Endodermal cell (in vitro differentiated cells): ENCODE measurements around the gene FSCB. TPM values are rescaled to one million over a fixed set of nuclear protein-coding genes. Genes with fewer than 3 reads are reported as not detected.
"Not testable (repeated sequence)": the region's sequence is repeated elsewhere in the genome, so short reads cannot be mapped to it uniquely, and the experiment has no call there.

ENCODE experiments used
- DNase-seq: peaks from one replicate; pipeline ENCODE4 v3.0.0-alpha.2; 2017
- H3K27ac ChIP-seq: 2 replicates; pipeline ENCODE4 v1.5.1; 2013; ENCODE audit warnings: mild to moderate bottlenecking, low read depth, low read length, moderate library complexity
- H3K27me3 ChIP-seq: 2 replicates; pipeline ENCODE4 v1.6.1; 2013; ENCODE audit warnings: mild to moderate bottlenecking, low read length, moderate library complexity; ENCODE audit not compliant: insufficient read depth, control insufficient read depth, poor library complexity, severe bottlenecking
- H3K36me3 ChIP-seq: 2 replicates; pipeline ENCODE4 v1.7.0; 2013; ENCODE audit warnings: mild to moderate bottlenecking, low read length, moderate library complexity; ENCODE audit not compliant: control insufficient read depth, insufficient read depth
- H3K4me1 ChIP-seq: one replicate; pipeline ENCODE4 v1.7.0; 2013; ENCODE audit warnings: low read length; ENCODE audit not compliant: control insufficient read depth, insufficient read depth
- H3K4me3 ChIP-seq: 2 replicates; pipeline ENCODE4 v1.5.1; 2013; ENCODE audit warnings: mild to moderate bottlenecking, low read length, moderate library complexity
- H3K9ac ChIP-seq: 2 replicates; pipeline ENCODE4 v1.6.1; 2013; ENCODE audit warnings: mild to moderate bottlenecking, low read length, moderate library complexity; ENCODE audit not compliant: poor library complexity, severe bottlenecking; ENCODE audit errors: extremely low read depth
- H3K9me3 ChIP-seq: 2 replicates; pipeline ENCODE4 v1.6.1; 2013; ENCODE audit warnings: mild to moderate bottlenecking, low read length, moderate library complexity; ENCODE audit not compliant: control insufficient read depth
- H3K27ac Mint-ChIP-seq: 2 replicates; pipeline ENCODE4 v1.8.0; 2020; ENCODE audit warnings: mixed read lengths
- H3K27me3 Mint-ChIP-seq: 2 replicates; pipeline ENCODE4 v1.8.0; 2021; ENCODE audit warnings: mild to moderate bottlenecking, mixed read lengths; ENCODE audit not compliant: insufficient read depth
- H3K36me3 Mint-ChIP-seq: 2 replicates; pipeline ENCODE4 v1.8.0; 2020; ENCODE audit warnings: low read depth, mixed read lengths
- H3K4me1 Mint-ChIP-seq: 2 replicates; pipeline ENCODE4 v1.8.0; 2020; ENCODE audit warnings: mixed read lengths
- H3K4me3 Mint-ChIP-seq: 2 replicates; pipeline ENCODE4 v1.8.0; 2020; ENCODE audit warnings: mild to moderate bottlenecking, moderate library complexity, mixed read lengths
- H3K9me3 Mint-ChIP-seq: 2 replicates; pipeline ENCODE4 v1.8.0; 2020; ENCODE audit warnings: mild to moderate bottlenecking, mixed read lengths
- WGBS, 2 experiments: methylation state at CpG; one replicate each; pipeline versions ENCODE4 v1.1.5 to v1.1.7; 2013; ENCODE audit warnings: missing lambda C conversion rate in 2 of 2, mixed read lengths in 1 of 2; ENCODE audit not compliant: insufficient coverage in 1 of 2, insufficient read length in 1 of 2; 5-methylcytosine and 5-hydroxymethylcytosine counted together
- total RNA-seq, 2 donors: library from RNA; stranded (reverse); fragmentation: NEBNext Ultra II Directional in 1 of 2; extraction: Animal tissue kit (Norgen Biotek cat#: 25700) in 1 of 2; gene quantifications; 2 replicates in 1 of 2; 3 replicates in 1 of 2; pipeline ENCODE4 v1.2.1, GENCODE V29; 2021
- TF ChIP-seq, protein P1 (sequence below): fragments of 200-600 bp; sonication (generic); conservative IDR thresholded peaks from 2 replicates; pipeline ENCODE4 v1.5.0; 2021; ENCODE audit warnings: antibody characterized with exemption, mild to moderate bottlenecking

Gene FSCB
- total RNA-seq, 2 donors from 2014 or later: 0.09 to 0.22 TPM

DNA sequence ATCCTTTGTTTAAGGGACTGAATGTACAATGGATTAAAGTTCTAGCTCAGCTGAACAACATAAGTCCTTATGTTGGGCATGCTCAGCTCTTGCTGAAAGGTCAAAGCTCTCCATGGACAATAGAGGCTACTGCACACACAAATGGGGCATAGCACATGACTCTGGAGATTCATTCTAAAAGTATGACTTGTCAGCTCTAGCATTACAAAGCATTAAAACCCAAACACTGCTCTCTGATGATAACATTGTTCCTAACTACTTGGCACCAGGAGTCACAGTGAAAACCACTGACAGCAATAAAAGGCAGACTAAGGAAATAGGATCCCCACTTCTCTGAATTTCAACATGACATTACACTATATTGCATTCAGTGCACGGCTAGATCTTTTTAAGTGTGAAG lies 21.9 kb upstream of the FSCB start:
- H3K9ac ChIP-seq: no peak overlapping the region
- TF ChIP-seq, protein P1, sequence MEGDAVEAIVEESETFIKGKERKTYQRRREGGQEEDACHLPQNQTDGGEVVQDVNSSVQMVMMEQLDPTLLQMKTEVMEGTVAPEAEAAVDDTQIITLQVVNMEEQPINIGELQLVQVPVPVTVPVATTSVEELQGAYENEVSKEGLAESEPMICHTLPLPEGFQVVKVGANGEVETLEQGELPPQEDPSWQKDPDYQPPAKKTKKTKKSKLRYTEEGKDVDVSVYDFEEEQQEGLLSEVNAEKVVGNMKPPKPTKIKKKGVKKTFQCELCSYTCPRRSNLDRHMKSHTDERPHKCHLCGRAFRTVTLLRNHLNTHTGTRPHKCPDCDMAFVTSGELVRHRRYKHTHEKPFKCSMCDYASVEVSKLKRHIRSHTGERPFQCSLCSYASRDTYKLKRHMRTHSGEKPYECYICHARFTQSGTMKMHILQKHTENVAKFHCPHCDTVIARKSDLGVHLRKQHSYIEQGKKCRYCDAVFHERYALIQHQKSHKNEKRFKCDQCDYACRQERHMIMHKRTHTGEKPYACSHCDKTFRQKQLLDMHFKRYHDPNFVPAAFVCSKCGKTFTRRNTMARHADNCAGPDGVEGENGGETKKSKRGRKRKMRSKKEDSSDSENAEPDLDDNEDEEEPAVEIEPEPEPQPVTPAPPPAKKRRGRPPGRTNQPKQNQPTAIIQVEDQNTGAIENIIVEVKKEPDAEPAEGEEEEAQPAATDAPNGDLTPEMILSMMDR: no peak
- Mint-ChIP-seq H3K27me3 (no peaks in the 10 kb centered on the region), H3K4me3 (no peak overlapping the region), H3K36me3 (no peaks in the 10 kb centered on the region), H3K27ac (no peak overlapping the region), H3K4me1 (no peaks in the 10 kb centered on the region), H3K9me3 (no peaks in the 10 kb centered on the region)
- H3K27me3 ChIP-seq: no peaks in the 10 kb centered on the region
- H3K27ac ChIP-seq: no peak overlapping the region
- H3K9me3 ChIP-seq: no peaks in the 10 kb centered on the region
- no peak overlapping the region for H3K4me3 ChIP-seq
- H3K4me1 ChIP-seq: no peaks in the 10 kb centered on the region
- WGBS, 2 experiments: 71% methylated on average over 1 of the region's 1 CpG; no CpG with 5 or more reads in 1 of the 2 experiments
- no peak for DNase-seq
- no peaks in the 10 kb centered on the region for H3K36me3 ChIP-seq

DNA sequence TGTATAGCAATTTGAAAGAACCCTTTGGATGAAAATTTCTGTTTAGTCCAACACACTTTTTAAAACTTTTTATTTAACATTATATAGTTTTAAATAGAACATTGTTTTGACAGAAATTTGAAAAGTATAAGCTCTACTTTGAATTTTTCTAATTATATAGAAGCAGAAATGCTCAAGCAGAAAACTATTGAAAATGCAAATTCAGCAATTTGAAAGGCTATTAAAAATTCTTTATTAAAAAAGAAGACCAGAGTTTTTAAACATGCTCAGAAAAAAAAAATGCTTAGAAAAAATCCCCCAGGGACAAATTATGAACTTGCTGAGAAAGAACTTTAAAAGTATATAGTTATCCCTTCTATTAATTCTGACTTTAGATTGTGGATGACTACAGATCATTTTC lies 21.1 kb upstream of the FSCB start:
- no peak for DNase-seq
- H3K4me3 Mint-ChIP-seq: no peak overlapping the region
- Histone ChIP-seq H3K27ac (no peak overlapping the region), H3K4me1 (no peaks in the 10 kb centered on the region), H3K4me3 (no peak overlapping the region), H3K9me3 (no peaks in the 10 kb centered on the region), H3K36me3 (no peaks in the 10 kb centered on the region), H3K27me3 (no peaks in the 10 kb centered on the region), H3K9ac (no peak overlapping the region)
- no peaks in the 10 kb centered on the region for H3K9me3 Mint-ChIP-seq
- TF ChIP-seq, protein P1: no peak
- H3K27me3 Mint-ChIP-seq: no peaks in the 10 kb centered on the region
- no peaks in the 10 kb centered on the region for H3K36me3 Mint-ChIP-seq
- no peak overlapping the region for H3K27ac Mint-ChIP-seq
- no peaks in the 10 kb centered on the region for H3K4me1 Mint-ChIP-seq

GRCh38 chr14:44525237-44525636 lies 18.2 kb upstream of the FSCB start:
- Mint-ChIP-seq H3K4me1 (no peaks in the 10 kb centered on the region), H3K27ac (no peak overlapping the region), H3K36me3 (no peaks in the 10 kb centered on the region), H3K4me3 (no peak overlapping the region), H3K27me3 (no peaks in the 10 kb centered on the region), H3K9me3 (no peaks in the 10 kb centered on the region)
- DNase-seq: no peak
- no peak overlapping the region for H3K9ac ChIP-seq
- TF ChIP-seq, protein P1: no peak
- H3K27ac ChIP-seq: no peak overlapping the region
- H3K4me1 ChIP-seq: no peaks in the 10 kb centered on the region
- no peaks in the 10 kb centered on the region for H3K36me3 ChIP-seq
- 98 to 100% methylated on average over 1 to 3 of the region's 3 CpGs for WGBS, 2 experiments
- no peaks in the 10 kb centered on the region for H3K9me3 ChIP-seq
- H3K27me3 ChIP-seq: no peaks in the 10 kb centered on the region
- H3K4me3 ChIP-seq: no peak overlapping the region

- WGBS, 2 experiments: 88 to 97% methylated on average over 7 to 8 of the region's 8 CpGs
- not testable (repeated sequence) for H3K27me3 ChIP-seq, H3K4me3 Mint-ChIP-seq, H3K27me3 Mint-ChIP-seq, H3K27ac ChIP-seq, H3K9ac ChIP-seq, H3K4me1 ChIP-seq, H3K9me3 Mint-ChIP-seq, H3K27ac Mint-ChIP-seq, H3K36me3 ChIP-seq, H3K4me3 ChIP-seq, H3K36me3 Mint-ChIP-seq, H3K9me3 ChIP-seq, H3K4me1 Mint-ChIP-seq
- peak; percentile 48 for DNase-seq
These were observed 8.6 kb upstream of the FSCB start for GRCh38 chr14:44515668-44516067.
